CD4-positive, alpha-beta T cell treated with Interleukin-10 for 1 hour (primary cell): ENCODE results near the gene CNGA2.

Source experiments
- DNase-seq: peaks from one replicate; pipeline ENCODE4 v3.0.0-alpha.2; 2020

CNGA2 gene

GRCh38 chrX:151713849-151714248 lies 20.7 kb upstream of the CNGA2 start:
- DNase-seq = no peak

DNA sequence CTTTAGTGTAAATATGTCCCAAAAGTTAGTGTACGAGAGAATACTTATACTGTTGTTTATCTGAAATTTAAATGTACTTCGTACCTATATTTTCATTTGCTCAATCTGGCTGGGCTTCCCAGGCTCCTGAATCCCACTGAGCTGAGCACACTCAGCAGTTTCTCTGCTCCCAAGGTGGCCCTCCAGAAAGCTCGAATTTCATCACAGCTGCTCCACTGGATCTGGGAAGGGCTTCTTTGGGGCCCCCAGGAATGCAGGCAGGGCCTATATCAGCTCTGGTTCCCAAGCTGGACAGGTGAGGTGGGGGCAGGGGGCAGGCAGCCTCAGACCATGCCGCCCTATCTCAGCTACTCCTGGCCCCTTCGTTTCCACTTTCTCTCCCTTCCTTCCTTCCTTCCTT lies 20.2 kb upstream of the CNGA2 start:
- no peak for DNase-seq

GRCh38 chrX:151715752-151716151 lies 18.8 kb upstream of the CNGA2 start, which contains the start of gene FATE1:
TSS of gene FATE1 (plus strand) at chrX:151716035. CDS start at chrX:151716120, 85 bp downstream.
- no peak for DNase-seq

GRCh38 chrX:151722241-151722846 lies 12.2 kb upstream of the CNGA2 start:
- no peak for DNase-seq

- no peak for DNase-seq
Observed at GRCh38 chrX:151723156-151723760, 11.3 kb upstream of the CNGA2 start.

DNA sequence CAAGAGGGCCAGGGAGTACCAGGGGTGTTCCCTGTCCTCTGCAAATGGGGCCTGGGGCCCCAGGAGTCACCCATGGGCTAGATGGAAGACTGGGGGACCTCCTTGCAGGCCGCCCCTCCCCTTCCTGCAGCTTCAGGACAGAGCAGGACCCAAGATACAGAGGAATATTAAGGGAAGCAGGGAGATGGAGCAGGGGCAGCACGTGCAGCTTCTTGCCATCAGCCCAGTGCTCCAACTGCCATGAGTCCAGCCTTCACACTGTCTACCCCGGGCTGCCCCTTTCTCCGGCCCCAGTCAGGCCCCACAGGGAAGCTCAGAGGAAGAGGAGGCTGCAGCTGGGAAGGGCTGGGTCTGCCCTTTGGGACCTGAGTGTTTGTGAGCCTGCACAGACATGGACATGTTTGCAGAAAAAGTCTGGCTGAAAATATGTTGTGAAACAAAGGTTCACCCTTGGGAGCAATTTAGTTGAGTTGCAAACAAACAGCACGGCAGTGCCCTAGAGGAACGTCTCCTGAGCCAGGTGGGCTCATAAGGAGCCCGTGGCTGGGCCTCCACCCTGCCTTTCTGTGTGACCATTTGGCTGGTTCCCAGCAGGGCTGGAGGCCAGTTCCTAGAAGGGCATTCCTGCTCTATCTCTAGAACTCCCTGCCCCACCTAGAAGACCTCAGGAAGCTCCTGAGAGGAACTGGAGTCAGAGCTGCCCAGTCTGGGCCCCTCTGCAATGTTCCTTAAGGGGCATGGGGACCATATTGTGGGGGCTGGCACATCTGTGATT lies 9.8 kb upstream of the CNGA2 start:
- no peak for DNase-seq

- DNase-seq = no peak
Observed at GRCh38 chrX:151725338-151725614, 9.3 kb upstream of the CNGA2 start.

DNA sequence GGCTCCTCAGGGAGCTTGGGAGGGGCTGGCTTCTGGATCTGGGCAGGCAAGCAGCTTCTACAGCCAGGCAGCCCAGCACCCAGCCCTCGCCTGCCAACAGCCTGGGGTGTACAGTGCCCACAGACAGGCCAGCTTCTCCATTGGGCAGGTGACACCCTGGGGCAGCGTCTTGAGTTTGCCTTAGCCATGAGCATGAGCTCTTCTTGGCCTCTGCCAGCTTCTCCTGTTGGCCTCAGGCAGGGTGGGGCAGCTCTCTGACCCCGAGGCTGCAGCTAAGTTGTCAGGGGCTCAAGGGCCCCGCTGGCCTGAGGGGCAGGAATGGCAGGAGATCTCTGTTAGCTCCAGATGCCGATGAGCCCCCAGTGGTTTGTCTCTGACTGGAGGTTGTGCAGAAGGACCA lies 7.8 kb upstream of the CNGA2 start:
- no peak for DNase-seq

- no peak for DNase-seq
Observed at GRCh38 chrX:151727346-151727745, 7.2 kb upstream of the CNGA2 start.

DNA sequence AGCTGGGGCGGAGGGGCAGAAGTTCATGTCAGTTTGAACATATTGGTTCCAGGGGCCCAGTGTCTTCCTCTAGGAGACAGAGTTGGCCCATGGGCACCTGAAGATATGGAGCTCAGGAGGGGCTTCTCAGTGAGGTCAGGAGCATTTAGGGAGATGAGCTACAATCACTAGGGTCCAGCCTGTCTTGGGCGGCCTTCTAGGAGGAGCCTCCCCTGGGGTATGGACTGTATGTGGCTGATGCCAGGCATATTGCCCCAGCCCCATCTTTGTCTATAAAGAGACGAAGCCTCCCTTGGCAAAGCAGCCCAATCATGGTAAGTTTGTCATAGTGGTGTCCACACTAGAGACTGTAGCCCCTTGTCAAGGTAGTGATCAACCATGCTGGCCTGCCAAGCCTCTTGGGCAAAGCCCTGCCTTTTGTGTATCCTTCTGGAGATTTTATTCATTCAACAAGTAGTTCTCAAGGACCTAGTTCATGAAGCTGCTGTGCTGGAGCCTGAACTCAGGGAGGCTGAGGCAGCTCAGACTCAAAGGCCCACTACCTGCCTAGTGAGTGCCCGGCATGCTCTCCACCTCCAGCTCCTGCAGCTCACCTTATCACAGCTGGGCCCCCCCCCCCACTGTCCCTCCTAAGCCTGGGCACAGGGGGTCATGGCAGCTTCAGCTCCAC lies 5.4 kb upstream of the CNGA2 start:
- no peak for DNase-seq

GRCh38 chrX:151735219-151735618 lies 673 bp downstream of the CNGA2 start:
- DNase-seq = no peak

GRCh38 chrX:151736685-151737084 lies 2.1 kb downstream of the CNGA2 start:
- no peak for DNase-seq

GRCh38 chrX:151737494-151737893 lies 2.9 kb downstream of the CNGA2 start:
- DNase-seq = no peak

DNA sequence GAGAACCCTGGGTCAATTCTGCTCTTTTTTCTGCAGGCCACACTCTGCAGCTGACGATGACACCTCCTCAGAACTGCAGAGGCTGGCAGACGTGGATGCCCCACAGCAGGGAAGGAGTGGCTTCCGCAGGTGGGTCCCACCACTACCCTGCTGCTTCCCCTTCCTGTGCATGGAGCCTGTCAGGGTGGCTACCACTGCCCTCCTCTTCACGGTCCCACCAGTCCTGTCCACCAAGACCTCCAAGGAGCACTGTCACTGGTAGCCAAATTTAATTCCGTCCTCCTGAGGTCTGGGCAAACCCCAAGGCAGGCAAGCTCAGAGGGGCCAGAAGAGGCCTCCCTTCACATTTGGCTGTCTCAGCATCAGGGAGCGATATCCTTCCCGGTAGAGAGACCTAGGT lies 4.2 kb downstream of the CNGA2 start:
- no peak for DNase-seq

GRCh38 chrX:151741606-151742005 lies 7.1 kb downstream of the CNGA2 start:
- no peak for DNase-seq

- DNase-seq = no peak
Observed at GRCh38 chrX:151742311-151742710, 7.8 kb downstream of the CNGA2 start.

DNA sequence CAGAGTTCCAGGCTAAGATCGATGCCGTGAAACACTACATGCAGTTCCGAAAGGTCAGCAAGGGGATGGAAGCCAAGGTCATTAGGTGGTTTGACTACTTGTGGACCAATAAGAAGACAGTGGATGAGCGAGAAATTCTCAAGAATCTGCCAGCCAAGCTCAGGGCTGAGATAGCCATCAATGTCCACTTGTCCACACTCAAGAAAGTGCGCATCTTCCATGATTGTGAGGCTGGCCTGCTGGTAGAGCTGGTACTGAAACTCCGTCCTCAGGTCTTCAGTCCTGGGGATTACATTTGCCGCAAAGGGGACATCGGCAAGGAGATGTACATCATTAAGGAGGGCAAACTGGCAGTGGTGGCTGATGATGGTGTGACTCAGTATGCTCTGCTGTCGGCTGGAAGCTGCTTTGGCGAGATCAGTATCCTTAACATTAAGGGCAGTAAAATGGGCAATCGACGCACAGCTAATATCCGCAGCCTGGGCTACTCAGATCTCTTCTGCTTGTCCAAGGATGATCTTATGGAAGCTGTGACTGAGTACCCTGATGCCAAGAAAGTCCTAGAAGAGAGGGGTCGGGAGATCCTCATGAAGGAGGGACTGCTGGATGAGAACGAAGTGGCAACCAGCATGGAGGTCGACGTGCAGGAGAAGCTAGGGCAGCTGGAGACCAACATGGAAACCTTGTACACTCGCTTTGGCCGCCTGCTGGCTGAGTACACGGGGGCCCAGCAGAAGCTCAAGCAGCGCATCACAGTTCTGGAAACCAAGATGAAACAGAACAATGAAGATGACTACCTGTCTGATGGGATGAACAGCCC lies 9.3 kb downstream of the CNGA2 start:
- DNase-seq = no peak

DNA sequence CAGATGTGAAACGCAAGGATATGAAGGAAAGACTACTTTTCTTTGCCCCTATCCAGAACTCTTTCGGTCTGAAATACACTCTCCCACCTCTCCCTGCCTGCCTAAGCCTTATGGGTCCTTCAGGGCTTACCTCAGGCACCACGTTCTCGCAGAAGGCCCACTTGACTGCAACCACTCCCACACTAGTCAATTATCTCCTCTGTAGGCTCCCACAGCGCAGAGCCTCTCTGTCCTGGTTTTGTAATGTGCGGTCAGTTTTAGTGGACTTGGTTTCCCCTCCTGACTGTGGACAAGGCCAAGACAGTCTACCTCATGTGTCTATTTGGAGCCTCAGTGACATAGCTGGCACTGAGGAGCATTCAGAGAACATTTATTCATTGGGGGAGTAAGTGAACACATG lies 11.1 kb downstream of the CNGA2 start:
- DNase-seq = no peak

DNA sequence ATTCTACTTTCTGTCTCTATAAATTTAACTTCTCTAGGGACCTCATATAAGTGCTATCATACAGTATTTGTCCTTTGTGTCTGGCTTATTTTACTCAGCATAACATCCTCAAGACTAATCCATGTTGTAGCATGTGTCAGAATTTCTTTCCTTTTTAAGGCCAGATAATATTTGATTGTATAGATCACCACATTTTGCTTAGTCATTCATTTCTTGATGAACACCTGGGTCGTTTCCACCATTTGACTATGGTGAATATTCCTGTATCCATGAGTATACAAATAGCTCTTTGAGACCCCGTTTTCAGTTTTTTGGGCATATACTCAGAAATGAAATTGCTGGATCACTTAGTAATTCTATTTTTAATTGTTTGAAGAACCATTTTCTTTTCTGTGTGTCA lies 12.0 kb downstream of the CNGA2 start:
- DNase-seq = no peak

DNA sequence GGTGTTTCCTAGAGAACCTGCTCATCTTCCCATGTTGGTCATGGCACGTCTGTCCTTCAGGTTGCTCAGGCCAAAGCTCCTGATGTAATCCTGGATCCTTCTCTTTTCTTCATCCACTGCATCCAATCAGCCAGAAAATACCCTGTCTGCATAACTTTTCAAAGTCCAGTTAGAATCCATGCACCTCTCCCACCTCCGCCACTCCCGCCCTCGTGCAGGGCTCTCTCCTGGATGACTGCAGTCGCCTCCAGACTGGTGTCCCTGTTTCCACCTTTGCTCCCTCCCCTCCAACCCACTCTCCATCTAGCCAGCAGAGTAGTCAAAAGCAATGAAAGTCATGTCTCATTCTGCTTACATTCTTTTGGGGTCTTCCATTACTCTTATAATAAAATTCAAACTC lies 16.0 kb downstream of the CNGA2 start:
- no peak for DNase-seq

- no peak for DNase-seq
Observed at GRCh38 chrX:151752847-151753246, 18.3 kb downstream of the CNGA2 start.

GRCh38 chrX:151753313-151754046 lies 18.9 kb downstream of the CNGA2 start:
- no peak for DNase-seq
